OCI-LY1 (cell line): ENCODE results near the gene SNX20.

Experiments used
- H2AFZ ChIP-seq: fragments of 200-600 bp; sonication (generic), shearing (Covaris generic); 2 replicates; pipeline ENCODE4 v1.6.0; 2014; ENCODE audit warnings: antibody characterized with exemption, mild to moderate bottlenecking, low read length
- H3F3A ChIP-seq: fragments of 200-600 bp; sonication (generic), shearing (Covaris generic); 2 replicates; pipeline ENCODE4 v1.6.0; 2014; ENCODE audit warnings: mild to moderate bottlenecking, antibody characterized with exemption, low read length, moderate library complexity; ENCODE audit not compliant: insufficient read depth
- H3K27ac ChIP-seq: fragments of 200-600 bp; sonication (generic); 2 replicates; pipeline ENCODE4 v1.5.1; 2014; ENCODE audit warnings: low read length, mixed run types, mild to moderate bottlenecking, low read depth; ENCODE audit not compliant: poor library complexity, severe bottlenecking
- H3K27me3 ChIP-seq: fragments of 200-600 bp; sonication (generic); 2 replicates; pipeline ENCODE4 v1.6.0; 2014; ENCODE audit warnings: antibody characterized with exemption, mild to moderate bottlenecking, low read length, moderate library complexity; ENCODE audit not compliant: insufficient read depth
- H3K36me3 ChIP-seq: fragments of 200-600 bp; sonication (generic); 2 replicates; pipeline ENCODE4 v1.6.1; 2014; ENCODE audit warnings: mild to moderate bottlenecking, antibody characterized with exemption, low read length, moderate library complexity, mixed read lengths; ENCODE audit not compliant: insufficient read depth
- H3K4me1 ChIP-seq: fragments of 200-600 bp; sonication (generic); 2 replicates; pipeline ENCODE4 v1.5.1; 2014; ENCODE audit warnings: mild to moderate bottlenecking, low read length, moderate library complexity; ENCODE audit not compliant: insufficient read depth, severe bottlenecking
- H3K4me2 ChIP-seq: fragments of 200-600 bp; sonication (generic), shearing (Covaris generic); 2 replicates; pipeline ENCODE4 v1.6.1; 2014; ENCODE audit warnings: low read length
- H3K4me3 ChIP-seq: fragments of 200-600 bp; sonication (generic); 2 replicates; pipeline ENCODE4 v1.5.1; 2014; ENCODE audit warnings: low read length, low read depth, mild to moderate bottlenecking, mixed read lengths; ENCODE audit not compliant: poor library complexity, severe bottlenecking
- H3K79me2 ChIP-seq: fragments of 200-600 bp; shearing (Covaris generic); 2 replicates; pipeline ENCODE4 v1.6.1; 2016; ENCODE audit warnings: mixed run types, low read length, mixed read lengths; ENCODE audit not compliant: insufficient read depth
- H3K9ac ChIP-seq: fragments of 200-600 bp; sonication (generic), shearing (Covaris generic); 2 replicates; pipeline ENCODE4 v1.6.1; 2014; ENCODE audit warnings: mild to moderate bottlenecking, low read length, mixed read lengths
- H3K9me2 ChIP-seq: fragments of 200-600 bp; sonication (generic), shearing (Covaris generic); 2 replicates; pipeline ENCODE4 v1.6.1; 2014; ENCODE audit warnings: low read depth, mild to moderate bottlenecking, low read length, mixed read lengths
- H3K9me3 ChIP-seq: fragments of 200-600 bp; shearing (Covaris generic); 2 replicates; pipeline ENCODE4 v1.6.1; 2014; ENCODE audit warnings: low read length, mixed read lengths
- H4K20me1 ChIP-seq: fragments of 200-600 bp; sonication (generic), shearing (Covaris generic); 2 replicates; pipeline ENCODE4 v1.6.0; 2016; ENCODE audit warnings: mild to moderate bottlenecking, low read length; ENCODE audit not compliant: insufficient read depth
- EZH2 ChIP-seq: fragments of 200-600 bp; sonication (generic), shearing (Covaris generic); IDR thresholded peaks from 2 replicates; pipeline ENCODE4 v1.8.0; 2017; ENCODE audit warnings: borderline replicate concordance, mixed run types, mild to moderate bottlenecking, antibody characterized with exemption, low read length, moderate library complexity, mixed read lengths
- TF ChIP-seq, protein P1 (sequence below): fragments of 200-600 bp; sonication (generic), shearing (Covaris generic); IDR thresholded peaks from 2 replicates; pipeline ENCODE4 v1.5.1; 2017; ENCODE audit warnings: mild to moderate bottlenecking, antibody characterized with exemption, low read length, moderate library complexity, mixed read lengths

Gene SNX20

GRCh38 chr16:50681021-50681885 is at the start of gene SNX20:
SNX20 (minus strand) TSS chr16:50681312; CDS start chr16:50677526, 3,786 bp downstream.
- H2AFZ ChIP-seq, result peak within 1 kb of the TSS; percentile 82
- TF ChIP-seq, protein P1, sequence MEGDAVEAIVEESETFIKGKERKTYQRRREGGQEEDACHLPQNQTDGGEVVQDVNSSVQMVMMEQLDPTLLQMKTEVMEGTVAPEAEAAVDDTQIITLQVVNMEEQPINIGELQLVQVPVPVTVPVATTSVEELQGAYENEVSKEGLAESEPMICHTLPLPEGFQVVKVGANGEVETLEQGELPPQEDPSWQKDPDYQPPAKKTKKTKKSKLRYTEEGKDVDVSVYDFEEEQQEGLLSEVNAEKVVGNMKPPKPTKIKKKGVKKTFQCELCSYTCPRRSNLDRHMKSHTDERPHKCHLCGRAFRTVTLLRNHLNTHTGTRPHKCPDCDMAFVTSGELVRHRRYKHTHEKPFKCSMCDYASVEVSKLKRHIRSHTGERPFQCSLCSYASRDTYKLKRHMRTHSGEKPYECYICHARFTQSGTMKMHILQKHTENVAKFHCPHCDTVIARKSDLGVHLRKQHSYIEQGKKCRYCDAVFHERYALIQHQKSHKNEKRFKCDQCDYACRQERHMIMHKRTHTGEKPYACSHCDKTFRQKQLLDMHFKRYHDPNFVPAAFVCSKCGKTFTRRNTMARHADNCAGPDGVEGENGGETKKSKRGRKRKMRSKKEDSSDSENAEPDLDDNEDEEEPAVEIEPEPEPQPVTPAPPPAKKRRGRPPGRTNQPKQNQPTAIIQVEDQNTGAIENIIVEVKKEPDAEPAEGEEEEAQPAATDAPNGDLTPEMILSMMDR, result no peak
- TF ChIP-seq EZH2, result no peak
- H3F3A ChIP-seq, result no peaks in the 10 kb centered on the region
- H3K9me2 ChIP-seq, result no peaks in the 10 kb centered on the region
- no peaks in the 10 kb centered on the region for H3K27me3 ChIP-seq
- H3K36me3 ChIP-seq, result 0 out of 2 replicates have a peak, but pooled peaks cover 6% of the 10 kb centered on the region
- H3K4me2 ChIP-seq, result peak within 1 kb of the TSS; percentile 83
- no peaks in the 10 kb centered on the region for H3K79me2 ChIP-seq
- H3K9ac ChIP-seq, result peak within 1 kb of the TSS; percentile 63
- H3K4me1 ChIP-seq, result peaks cover 48% of the 10 kb centered on the region
- peak within 1 kb of the TSS; percentile 63 for H3K4me3 ChIP-seq
- no peaks in the 10 kb centered on the region for H4K20me1 ChIP-seq
- H3K27ac ChIP-seq, result peak within 1 kb of the TSS; percentile 24
- H3K9me3 ChIP-seq, result no peaks in the 10 kb centered on the region

DNA sequence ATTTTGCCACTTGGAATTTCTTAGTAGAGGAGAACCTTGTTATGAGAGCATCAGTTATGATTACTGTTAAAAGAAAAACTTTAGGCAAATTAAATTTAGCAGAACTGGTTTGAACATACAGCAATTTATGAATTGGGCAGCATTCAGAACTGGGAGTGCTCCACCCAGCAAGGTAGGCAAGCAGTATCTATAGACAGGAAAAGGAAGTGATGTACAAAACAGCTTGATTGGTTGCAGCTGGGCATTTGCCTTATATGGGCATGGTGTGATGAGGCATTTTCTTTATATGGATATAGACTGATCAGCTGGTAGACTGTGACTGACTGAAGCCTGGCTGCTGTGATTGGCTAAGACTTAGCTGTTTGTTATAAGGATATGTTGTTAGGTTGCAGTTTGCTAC is 43.2 kb upstream of the SNX20 start:
- Histone ChIP-seq H3K4me1 (no peaks in the 10 kb centered on the region), H3K9me3 (peaks cover 11% of the 10 kb centered on the region), H2AFZ (no peak overlapping the region), H4K20me1 (no peaks in the 10 kb centered on the region), H3K27me3 (no peaks in the 10 kb centered on the region; the same call in 1 of the 2 replicates), H3K79me2 (no peaks in the 10 kb centered on the region), H3K9me2 (no peaks in the 10 kb centered on the region), H3K4me3 (no peak overlapping the region), H3K9ac (no peak overlapping the region), H3F3A (no peaks in the 10 kb centered on the region), H3K27ac (no peak overlapping the region), H3K36me3 (no peaks in the 10 kb centered on the region; the same call in 1 of the 2 replicates), H3K4me2 (no peak overlapping the region)
- TF ChIP-seq EZH2, result no peak
- TF ChIP-seq, protein P1, result no peak

- H3K36me3 ChIP-seq, result no peaks in the 10 kb centered on the region
- H3K4me2 ChIP-seq, result no peak overlapping the region
- no peak for TF ChIP-seq EZH2
- TF ChIP-seq, protein P1, result no peak
- H3K9ac ChIP-seq, result no peak overlapping the region
- H3K4me3 ChIP-seq, result no peak overlapping the region
- no peaks in the 10 kb centered on the region for H3K79me2 ChIP-seq
- H4K20me1 ChIP-seq, result no peaks in the 10 kb centered on the region
- no peak overlapping the region for H3K27ac ChIP-seq
- no peaks in the 10 kb centered on the region for H3F3A ChIP-seq
- no peaks in the 10 kb centered on the region for H3K9me2 ChIP-seq
- no peaks in the 10 kb centered on the region for H3K4me1 ChIP-seq
- no peaks in the 10 kb centered on the region; the same call in 1 of the 2 replicates for H3K27me3 ChIP-seq
- H3K9me3 ChIP-seq, result peaks cover 11% of the 10 kb centered on the region
- no peak overlapping the region for H2AFZ ChIP-seq
Observed at GRCh38 chr16:50722960-50723359, 41.8 kb upstream of the SNX20 start.
